Mesothelial cell of epicardium (in vitro differentiated cells): ENCODE measurements around the gene AQP6. TPM values are rescaled to one million over a fixed set of nuclear protein-coding genes. Genes with fewer than 3 reads are reported as not detected.

Source experiments
- DNase-seq, 2 experiments: peaks; one replicate each; pipeline ENCODE4 v3.0.0; 2021; ENCODE audit warnings: low spot score in 2 of 2; ENCODE audit not compliant: unreplicated experiment in 2 of 2
- H3K27ac Mint-ChIP-seq: 2 replicates; pipeline ENCODE4 v1.8.0; 2021; ENCODE audit warnings: mixed read lengths
- H3K27me3 Mint-ChIP-seq: 2 replicates; pipeline ENCODE4 v1.8.0; 2021; ENCODE audit warnings: low read depth, mixed read lengths
- H3K36me3 Mint-ChIP-seq: 2 replicates; pipeline ENCODE4 v1.8.0; 2021; ENCODE audit warnings: mixed read lengths
- H3K4me1 Mint-ChIP-seq: 2 replicates; pipeline ENCODE4 v1.8.0; 2021; ENCODE audit warnings: mixed read lengths
- H3K4me3 Mint-ChIP-seq: 2 replicates; pipeline ENCODE4 v1.8.0; 2021; ENCODE audit warnings: mild to moderate bottlenecking, moderate library complexity, mixed read lengths
- H3K9me3 Mint-ChIP-seq: 2 replicates; pipeline ENCODE4 v1.8.0; 2021; ENCODE audit warnings: mixed read lengths
- total RNA-seq: library from RNA; stranded (reverse); gene quantifications from 3 replicates; pipeline ENCODE4 v1.2.1, GENCODE V29; 2021
- TF ChIP-seq, protein P1 (sequence below): fragments of 200-600 bp; sonication (generic); IDR thresholded peaks from one replicate; pipeline ENCODE4 v1.5.0; 2021; ENCODE audit warnings: antibody characterized with exemption; ENCODE audit not compliant: unreplicated experiment

The AQP6 gene
- total RNA-seq, 1 donor from 2014 or later = 0.16 TPM

DNA sequence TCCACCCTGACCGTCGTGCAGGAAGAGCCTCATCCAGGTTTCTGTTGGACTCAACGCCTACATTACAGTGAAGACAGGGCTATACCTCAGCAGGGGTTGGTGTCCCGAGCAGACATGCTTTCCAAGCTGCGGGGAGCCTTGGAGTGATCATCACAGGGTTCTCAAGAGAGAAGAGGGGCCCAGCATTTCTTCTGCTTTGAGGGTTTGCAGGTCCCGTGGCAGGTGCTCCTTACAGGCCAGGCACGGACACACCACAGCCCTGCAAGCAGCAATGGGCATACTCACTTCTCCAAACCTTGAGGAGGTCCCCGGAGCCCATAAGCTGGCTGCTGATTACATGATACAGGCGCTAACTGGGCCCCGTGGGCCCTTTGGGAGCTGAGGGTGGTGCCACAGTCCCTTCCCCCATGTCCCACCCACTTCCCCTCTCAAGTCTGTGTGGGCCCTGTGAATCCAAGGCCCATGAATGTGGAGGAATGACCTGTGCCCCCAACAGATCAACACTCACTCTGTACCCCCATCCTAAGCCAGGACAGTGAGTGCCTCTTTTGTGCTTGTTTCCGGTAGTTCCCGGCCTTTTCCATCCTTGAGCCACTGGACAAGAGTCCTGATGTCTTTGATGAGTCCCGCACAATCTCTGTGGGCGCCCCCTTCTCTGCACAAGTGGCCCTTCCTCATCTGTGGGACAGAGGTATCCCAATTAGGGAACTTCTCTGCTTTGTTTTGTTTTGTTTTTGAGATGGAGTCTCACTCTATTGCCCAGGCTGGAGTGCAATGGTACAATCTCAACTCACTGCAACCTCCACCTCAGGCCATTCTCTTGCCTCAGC is 21.1 kb upstream of the AQP6 start:
- Mint-ChIP-seq H3K4me1 (peaks cover 7% of the 10 kb centered on the region), H3K4me3 (no peak overlapping the region), H3K9me3 (no peaks in the 10 kb centered on the region), H3K27me3 (peaks cover 24% of the 10 kb centered on the region), H3K27ac (no peak overlapping the region), H3K36me3 (no peaks in the 10 kb centered on the region)
- TF ChIP-seq, protein P1, sequence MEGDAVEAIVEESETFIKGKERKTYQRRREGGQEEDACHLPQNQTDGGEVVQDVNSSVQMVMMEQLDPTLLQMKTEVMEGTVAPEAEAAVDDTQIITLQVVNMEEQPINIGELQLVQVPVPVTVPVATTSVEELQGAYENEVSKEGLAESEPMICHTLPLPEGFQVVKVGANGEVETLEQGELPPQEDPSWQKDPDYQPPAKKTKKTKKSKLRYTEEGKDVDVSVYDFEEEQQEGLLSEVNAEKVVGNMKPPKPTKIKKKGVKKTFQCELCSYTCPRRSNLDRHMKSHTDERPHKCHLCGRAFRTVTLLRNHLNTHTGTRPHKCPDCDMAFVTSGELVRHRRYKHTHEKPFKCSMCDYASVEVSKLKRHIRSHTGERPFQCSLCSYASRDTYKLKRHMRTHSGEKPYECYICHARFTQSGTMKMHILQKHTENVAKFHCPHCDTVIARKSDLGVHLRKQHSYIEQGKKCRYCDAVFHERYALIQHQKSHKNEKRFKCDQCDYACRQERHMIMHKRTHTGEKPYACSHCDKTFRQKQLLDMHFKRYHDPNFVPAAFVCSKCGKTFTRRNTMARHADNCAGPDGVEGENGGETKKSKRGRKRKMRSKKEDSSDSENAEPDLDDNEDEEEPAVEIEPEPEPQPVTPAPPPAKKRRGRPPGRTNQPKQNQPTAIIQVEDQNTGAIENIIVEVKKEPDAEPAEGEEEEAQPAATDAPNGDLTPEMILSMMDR = no peak
- DNase-seq = no peak

DNA sequence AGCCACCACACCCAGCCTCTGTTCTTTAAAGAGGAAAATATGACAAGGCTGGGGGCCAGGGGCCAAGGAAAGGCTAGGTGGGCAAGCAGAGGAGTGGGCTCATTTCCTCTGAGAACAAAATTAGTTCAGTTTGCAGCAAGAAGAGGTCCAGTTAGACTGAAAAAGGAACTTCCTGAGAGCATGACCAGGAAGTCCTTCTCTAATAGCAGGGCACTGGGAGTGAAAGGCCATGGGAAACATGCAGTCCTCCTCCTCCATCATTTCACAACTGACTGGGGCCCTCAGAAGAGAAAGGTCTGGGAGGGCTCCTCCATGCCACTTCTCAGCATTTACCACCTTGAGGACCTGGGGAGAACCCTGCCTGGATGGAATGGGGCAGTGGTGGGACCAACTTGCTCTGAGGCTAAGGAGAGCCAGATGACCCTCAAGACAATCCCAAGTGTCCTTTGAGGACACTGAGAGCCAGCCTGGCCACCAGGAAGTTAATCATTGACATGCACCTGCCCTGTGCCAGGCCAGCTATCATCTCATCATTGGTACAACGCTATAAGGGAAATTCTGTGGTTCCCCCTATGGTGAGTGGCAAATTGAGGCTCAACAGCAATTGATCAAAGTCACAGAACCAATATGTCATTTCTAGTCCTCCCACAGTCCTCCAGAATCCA is 20.2 kb upstream of the AQP6 start:
- Mint-ChIP-seq H3K27me3 (peaks cover 32% of the 10 kb centered on the region), H3K9me3 (no peaks in the 10 kb centered on the region), H3K4me3 (no peak overlapping the region), H3K4me1 (peaks cover 7% of the 10 kb centered on the region), H3K36me3 (no peaks in the 10 kb centered on the region), H3K27ac (no peak overlapping the region)
- TF ChIP-seq, protein P1 = no peak
- DNase-seq = no peak

DNA sequence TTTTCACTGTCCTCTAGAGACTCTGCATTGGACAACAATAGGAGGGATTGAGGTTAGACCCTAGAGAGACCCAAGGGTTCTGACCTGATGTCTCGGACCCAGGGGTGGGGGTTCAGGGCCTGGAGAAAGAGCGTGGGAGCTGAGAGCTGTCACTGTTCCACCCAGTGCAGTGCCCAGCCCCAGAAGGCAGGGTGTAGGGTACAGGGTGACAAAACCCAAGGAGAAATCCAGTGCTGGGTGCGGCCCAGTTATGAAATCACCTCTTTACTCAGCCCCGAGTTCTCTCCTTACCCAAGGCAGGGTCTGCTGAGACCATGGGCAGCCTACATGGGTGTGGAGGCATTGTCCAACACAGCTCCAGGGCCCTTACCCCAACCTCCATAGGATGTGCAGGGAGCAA is 19.6 kb upstream of the AQP6 start:
- H3K4me3 Mint-ChIP-seq = no peak overlapping the region
- peaks cover 7% of the 10 kb centered on the region for H3K4me1 Mint-ChIP-seq
- H3K36me3 Mint-ChIP-seq = no peaks in the 10 kb centered on the region
- no peak overlapping the region for H3K27ac Mint-ChIP-seq
- no peaks in the 10 kb centered on the region for H3K9me3 Mint-ChIP-seq
- TF ChIP-seq, protein P1 = no peak
- no peak for DNase-seq
- H3K27me3 Mint-ChIP-seq = peaks cover 38% of the 10 kb centered on the region

DNA sequence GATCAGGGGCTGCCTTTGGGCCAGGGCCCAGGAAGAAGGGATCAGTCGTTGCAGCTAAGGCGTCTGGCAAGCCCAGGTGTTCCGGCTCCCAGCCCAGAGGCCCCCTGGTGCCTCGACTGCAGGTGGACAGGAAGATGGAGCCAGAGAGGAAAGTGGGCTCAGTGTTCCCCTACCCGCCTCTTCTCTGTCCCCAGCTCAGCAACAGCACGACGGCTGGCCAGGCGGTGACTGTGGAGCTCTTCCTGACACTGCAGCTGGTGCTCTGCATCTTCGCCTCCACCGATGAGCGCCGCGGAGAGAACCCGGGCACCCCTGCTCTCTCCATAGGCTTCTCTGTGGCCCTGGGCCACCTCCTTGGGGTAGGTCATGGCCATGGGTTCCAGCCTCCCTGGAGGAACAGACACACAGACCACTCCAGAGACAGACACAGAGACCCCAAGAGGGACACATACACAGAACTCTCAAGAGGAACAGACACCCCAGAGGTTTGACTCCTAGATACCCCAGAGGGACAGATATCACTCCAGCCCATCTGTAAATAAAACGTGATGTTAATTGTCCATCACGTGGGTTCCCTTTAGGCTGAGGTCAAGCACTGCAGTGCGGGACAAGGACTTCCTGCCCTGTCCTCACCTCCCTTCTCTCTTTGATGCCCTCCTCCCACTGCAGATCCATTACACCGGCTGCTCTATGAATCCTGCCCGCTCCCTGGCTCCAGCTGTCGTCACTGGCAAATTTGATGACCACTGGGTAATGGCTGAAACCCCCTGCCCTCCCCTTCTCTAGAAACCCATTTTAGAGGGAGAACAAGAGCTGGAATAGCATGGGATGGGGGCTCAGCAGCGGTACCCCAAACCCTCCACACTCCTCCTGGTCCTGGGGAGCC is 18.5 kb upstream of the AQP6 start:
- no peaks in the 10 kb centered on the region for H3K9me3 Mint-ChIP-seq
- no peak overlapping the region for H3K4me3 Mint-ChIP-seq
- no peak overlapping the region for H3K27ac Mint-ChIP-seq
- peaks cover 49% of the 10 kb centered on the region for H3K27me3 Mint-ChIP-seq
- H3K4me1 Mint-ChIP-seq = peaks cover 7% of the 10 kb centered on the region
- DNase-seq = no peak
- TF ChIP-seq, protein P1 = no peak
- no peaks in the 10 kb centered on the region for H3K36me3 Mint-ChIP-seq
